ENCODE results near the gene DCST2. TPM values are rescaled to one million over a fixed set of nuclear protein-coding genes. Genes with fewer than 3 reads are reported as not detected.

DCST2 gene
- total RNA-seq, 2 donors from 2014 or later, result 0.33 to 1.8 TPM

DNA sequence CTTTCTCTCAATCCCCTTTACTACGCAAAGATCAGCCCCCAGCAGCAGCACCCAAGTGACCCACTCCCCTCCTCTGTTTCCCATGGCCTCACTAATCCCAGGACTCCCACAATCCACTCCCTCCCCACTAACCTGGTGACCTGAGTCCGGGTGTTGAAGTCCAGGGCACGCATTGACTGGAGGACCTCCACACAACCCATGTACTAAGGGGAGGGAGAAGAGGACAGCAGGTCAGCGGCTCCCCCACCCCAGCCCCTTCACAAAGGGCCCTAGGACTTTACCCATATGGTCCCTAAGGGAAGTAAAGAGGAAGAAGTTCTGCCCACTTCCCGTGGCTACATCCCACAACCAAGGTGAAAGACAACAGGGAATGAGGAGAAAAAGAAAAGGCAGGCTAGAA lies 64.3 kb downstream of the DCST2 start:
- H3K27ac ChIP-seq, result peak overlapping the region in 3 of 4 donors; percentile 96 to 98 (median 97)
- no peak overlapping the region for H3K4me3 ChIP-seq

GRCh38 chr1:154968731-154969130 lies 64.8 kb downstream of the DCST2 start:
- TF ChIP-seq, protein P1, sequence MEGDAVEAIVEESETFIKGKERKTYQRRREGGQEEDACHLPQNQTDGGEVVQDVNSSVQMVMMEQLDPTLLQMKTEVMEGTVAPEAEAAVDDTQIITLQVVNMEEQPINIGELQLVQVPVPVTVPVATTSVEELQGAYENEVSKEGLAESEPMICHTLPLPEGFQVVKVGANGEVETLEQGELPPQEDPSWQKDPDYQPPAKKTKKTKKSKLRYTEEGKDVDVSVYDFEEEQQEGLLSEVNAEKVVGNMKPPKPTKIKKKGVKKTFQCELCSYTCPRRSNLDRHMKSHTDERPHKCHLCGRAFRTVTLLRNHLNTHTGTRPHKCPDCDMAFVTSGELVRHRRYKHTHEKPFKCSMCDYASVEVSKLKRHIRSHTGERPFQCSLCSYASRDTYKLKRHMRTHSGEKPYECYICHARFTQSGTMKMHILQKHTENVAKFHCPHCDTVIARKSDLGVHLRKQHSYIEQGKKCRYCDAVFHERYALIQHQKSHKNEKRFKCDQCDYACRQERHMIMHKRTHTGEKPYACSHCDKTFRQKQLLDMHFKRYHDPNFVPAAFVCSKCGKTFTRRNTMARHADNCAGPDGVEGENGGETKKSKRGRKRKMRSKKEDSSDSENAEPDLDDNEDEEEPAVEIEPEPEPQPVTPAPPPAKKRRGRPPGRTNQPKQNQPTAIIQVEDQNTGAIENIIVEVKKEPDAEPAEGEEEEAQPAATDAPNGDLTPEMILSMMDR (IDR thresholded peaks at IDR 0.05), result no peak
- TF ChIP-seq POLR2A (IDR thresholded peaks at IDR 0.05), result no peak
- ATAC-seq (no peak), DNase-seq (no peak)
- Histone ChIP-seq H3K9me3 (no peaks in the 10 kb centered on the region), H3K4me3 (no peak overlapping the region), H3K27me3 (no peaks in the 10 kb centered on the region), H3K36me3 (replicated peaks in 1 of 2; ENCODE audit: insufficient read depth in 1 of 2, low read depth in 2 of 2) (peaks cover 7 to 26% of the 10 kb centered on the region in 2 donors), H3K27ac (peak overlapping the region in 2 of 4 donors; percentile 9 to 96), H3K4me1 (peaks cover 42% of the 10 kb centered on the region)
- WGBS, 2 donors, result 84 to 94% methylated on average over 3 of the region's 3 CpGs
- intact Hi-C loops (cut with DNase I), result no loop called here

More for the DNA sequence above, 64.3 kb downstream of the DCST2 start:
- ATAC-seq (no peak), DNase-seq (no peak)
- peaks cover 7 to 25% of the 10 kb centered on the region in 2 donors for H3K36me3 ChIP-seq (replicated peaks in 1 of 2; ENCODE audit: insufficient read depth in 1 of 2, low read depth in 2 of 2)
- WGBS, 2 donors, result 77 to 85% methylated on average over 5 of the region's 5 CpGs
- H3K9me3 ChIP-seq, result no peaks in the 10 kb centered on the region
- no peaks in the 10 kb centered on the region for H3K27me3 ChIP-seq
- H3K4me1 ChIP-seq, result peaks cover 42% of the 10 kb centered on the region
- TF ChIP-seq POLR2A (IDR thresholded peaks at IDR 0.05), result no peak
- intact Hi-C loops (cut with DNase I), result no loop called here

Small RNA genes within 50 kb of the gene (microRNA-seq; reads per million reads assigned to microRNA genes)
- gene MIR4258 (ENCODE audit: borderline number of aligned reads in 2 of 2, borderline replicate concordance in 2 of 2), result 0 reads per million in 2 donors

Small RNA genes within 50 kb of the gene (small RNA-seq; reads per million reads assigned to genes)
- gene MIR4258, result not detected

Other genes starting within 250 kb of the DCST2 start
- gene KCNN3, start 163.5 kb downstream of the DCST2 start, total RNA-seq, result 1 to 10 TPM in 1 of 2 donors, under 1 TPM in 1; 0.33 to 1.6 TPM
- 10 to 100 TPM in 1 of 2 donors, 1 to 10 TPM in 1; 7.0 to 18.5 TPM for gene PMVK, start 97.1 kb downstream of the DCST2 start, total RNA-seq
- gene PBXIP1, start 77.7 kb downstream of the DCST2 start, total RNA-seq, result 10 to 100 TPM; 26.0 to 60.7 TPM
- gene PYGO2, start 72.0 kb downstream of the DCST2 start, total RNA-seq, result 10 to 100 TPM; 10.9 to 15.2 TPM
- 10 to 100 TPM; 38.1 to 45.5 TPM for gene SHC1, start 63.0 kb downstream of the DCST2 start, total RNA-seq
- gene CKS1B, start 59.1 kb downstream of the DCST2 start, total RNA-seq, result 10 to 100 TPM; 15.6 to 29.0 TPM
- gene FLAD1, start 50.4 kb downstream of the DCST2 start, total RNA-seq, result 10 to 100 TPM; 10.1 to 51.4 TPM
- not detected for gene LENEP, start 40.2 kb downstream of the DCST2 start, total RNA-seq
- 10 to 100 TPM; 30.1 to 34.3 TPM for gene ZBTB7B, start 31.0 kb downstream of the DCST2 start, total RNA-seq
- gene DCST1, start within 50 bp of the DCST2 start, total RNA-seq, result not detected
- 10 to 100 TPM; 37.2 to 48.5 TPM for gene ADAM15, start 17.5 kb upstream of the DCST2 start, total RNA-seq
- gene EFNA4, start 30.0 kb upstream of the DCST2 start, total RNA-seq, result 1 to 10 TPM; 4.7 to 5.6 TPM
- 1 to 10 TPM in 1 of 2 donors, not detected in 1; 1.8 TPM for gene EFNA3, start 45.1 kb upstream of the DCST2 start, total RNA-seq
- gene EFNA1, start 94.1 kb upstream of the DCST2 start, total RNA-seq, result 10 to 100 TPM; 10.5 to 20.2 TPM
- 10 to 100 TPM; 13.7 to 25.7 TPM for gene SLC50A1, start 102.1 kb upstream of the DCST2 start, total RNA-seq
- 100 to 1,000 TPM in 1 of 2 donors, 1 to 10 TPM in 1; 6.2 to 106 TPM for gene DPM3, start 106.8 kb upstream of the DCST2 start, total RNA-seq
- 10 to 100 TPM; 46.4 to 71.5 TPM for gene KRTCAP2, start 139.5 kb upstream of the DCST2 start, total RNA-seq
- gene TRIM46, start 140.1 kb upstream of the DCST2 start, total RNA-seq, result under 1 TPM in 1 of 2 donors, not detected in 1; 0.26 TPM
- 10 to 100 TPM; 15.0 to 21.1 TPM for gene THBS3, start 174.1 kb upstream of the DCST2 start, total RNA-seq
- gene MTX1, start 174.9 kb upstream of the DCST2 start, total RNA-seq, result 10 to 100 TPM in 1 of 2 donors, 1 to 10 TPM in 1; 5.9 to 16.3 TPM
- 10 to 100 TPM in 1 of 2 donors, 1 to 10 TPM in 1; 6.2 to 12.2 TPM for gene ENTREP3, start 221.7 kb upstream of the DCST2 start, total RNA-seq
- 10 to 100 TPM; 36.8 to 38.9 TPM for gene SCAMP3, start 228.6 kb upstream of the DCST2 start, total RNA-seq
- gene CLK2, start 239.7 kb upstream of the DCST2 start, total RNA-seq, result 10 to 100 TPM; 36.6 to 40.7 TPM
- gene HCN3, start 243.7 kb upstream of the DCST2 start, total RNA-seq, result 1 to 10 TPM; 1.3 to 2.9 TPM

Data from body of pancreas (tissue), 4 donors.